ENCODE measurements around the gene NOP10. TPM values are rescaled to one million over a fixed set of nuclear protein-coding genes. Genes with fewer than 3 reads are reported as not detected.
A peak's percentile ranks its signal among the peaks of the same experiment; 100 is the strongest.
"Not testable (repeated sequence)": the region's sequence is repeated elsewhere in the genome, so short reads cannot be mapped to it uniquely, and the experiment has no call there.

NOP10 gene
- total RNA-seq, result 81.9 TPM

DNA sequence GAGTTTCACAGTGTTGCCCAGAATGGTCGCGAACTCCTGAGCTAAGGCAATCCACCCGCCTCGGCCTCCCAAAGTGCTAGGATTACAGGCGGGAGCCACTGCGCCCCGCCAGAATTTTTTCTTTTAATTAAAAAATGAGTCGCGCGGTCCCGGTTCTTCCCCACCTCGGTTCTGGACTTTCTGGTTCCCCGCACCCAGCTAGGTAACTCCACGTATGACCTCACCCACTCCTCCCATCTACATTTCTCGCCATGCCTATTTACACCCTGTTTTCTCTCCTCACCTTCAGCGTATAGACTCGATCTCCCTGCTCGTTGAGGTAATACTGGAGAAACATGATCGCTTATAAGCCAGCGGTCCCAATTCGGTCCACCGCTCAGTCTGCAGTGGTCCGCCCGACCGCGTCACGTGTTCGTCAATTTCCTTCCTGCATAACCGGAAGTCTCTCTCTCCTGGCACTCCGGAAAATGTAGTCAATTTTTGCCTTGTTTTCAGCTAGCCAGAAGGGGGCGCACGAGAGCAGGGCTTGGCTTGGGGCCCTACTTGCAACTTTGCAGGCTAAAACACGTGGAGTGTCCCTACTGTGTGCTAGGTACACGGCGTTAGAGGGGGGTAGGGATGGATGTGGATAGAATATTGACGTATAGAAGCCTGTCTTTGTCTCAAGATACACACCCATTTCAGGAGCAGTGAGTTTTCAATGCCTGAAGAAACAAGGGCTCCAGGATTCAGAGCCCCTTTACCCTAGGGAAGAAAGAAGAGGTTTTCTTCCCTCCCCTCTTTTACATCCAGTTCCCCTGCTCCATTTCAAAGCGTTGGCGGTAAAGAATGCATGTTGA, at the start of gene NOP10, which contains the start of gene NUTM1:
Gene NOP10, minus strand, starts transcription at position 400 of the 839 bp plus-strand sequence. Its CDS starts 63 bp downstream, at position 337.
Gene NUTM1, plus strand, starts transcription at position 579 of the 839 bp plus-strand sequence. CDS start 382 bp downstream, outside the sequence.
- FAIRE-seq (no peak), DNase-seq (ENCODE audit: low spot score in 2 of 2) (peak; percentile 71 to 78)

GRCh38 chr15:34389594-34390086, 46.7 kb upstream of the NOP10 start:
- FAIRE-seq; DNase-seq (ENCODE audit: low spot score in 2 of 2): not testable (repeated sequence)

DNA sequence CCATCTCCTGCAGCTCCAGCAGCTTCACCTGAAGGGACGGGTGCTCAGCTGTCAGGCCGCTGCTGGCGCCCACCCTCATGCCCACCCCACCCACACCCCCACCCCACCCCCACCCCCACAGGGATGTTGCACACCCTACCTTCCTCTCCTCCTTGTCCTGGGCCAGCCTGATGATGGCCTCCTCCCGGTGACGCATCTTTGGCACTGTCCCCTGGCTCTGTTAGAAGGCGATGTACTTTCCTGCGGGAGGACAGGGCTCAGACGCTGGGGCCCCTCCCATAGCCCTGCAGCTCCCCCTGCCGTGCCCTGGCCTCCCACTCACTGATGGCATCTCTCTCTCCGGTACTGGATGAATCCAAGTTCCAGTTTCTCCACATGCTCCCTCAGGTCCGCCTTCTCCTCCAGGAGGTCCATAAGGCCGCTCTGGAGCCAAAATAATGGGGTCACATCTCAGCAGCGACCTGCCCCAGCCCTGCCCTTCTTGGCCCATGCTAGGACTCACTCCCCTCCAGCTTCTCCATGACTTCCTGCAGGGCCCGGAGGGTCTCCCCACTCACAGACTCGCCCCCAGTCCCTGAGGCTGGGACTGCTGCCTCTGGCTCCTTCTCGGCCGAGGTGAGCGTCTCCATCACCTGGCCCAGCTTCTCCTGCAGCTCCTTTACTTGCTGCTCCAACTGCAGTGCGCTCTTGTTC, 39.0 kb upstream of the NOP10 start:
- not testable (repeated sequence) for DNase-seq (ENCODE audit: low spot score in 2 of 2); FAIRE-seq

DNA sequence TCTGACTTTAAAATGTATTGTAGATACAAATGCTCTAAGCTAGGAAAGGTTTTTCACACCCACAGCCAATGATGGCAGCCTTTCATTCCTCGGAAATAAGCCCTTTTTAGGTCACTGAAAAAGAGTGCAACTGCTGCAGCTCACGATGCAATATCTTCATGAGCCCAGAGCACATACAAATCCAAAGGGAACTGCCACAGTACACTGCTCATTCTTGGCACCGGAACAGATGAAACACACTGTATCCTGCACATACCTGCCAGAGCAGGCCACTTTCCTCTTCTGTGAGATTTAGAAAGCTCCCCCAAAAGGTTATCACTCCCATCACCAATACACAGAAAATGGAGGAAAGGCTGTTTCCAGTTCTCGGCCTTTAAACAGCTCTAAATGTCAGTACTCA, 37.6 kb upstream of the NOP10 start:
- DNase-seq (ENCODE audit: low spot score in 2 of 2); FAIRE-seq: not testable (repeated sequence)

GRCh38 chr15:34376856-34377255, 33.9 kb upstream of the NOP10 start:
- no peak for FAIRE-seq

GRCh38 chr15:34375541-34375940, 32.6 kb upstream of the NOP10 start:
- not testable (repeated sequence) for DNase-seq (ENCODE audit: low spot score in 2 of 2); FAIRE-seq

More at GRCh38 chr15:34376856-34377255, 33.9 kb upstream of the NOP10 start:
- no peak for DNase-seq (ENCODE audit: low spot score in 2 of 2)

DNA sequence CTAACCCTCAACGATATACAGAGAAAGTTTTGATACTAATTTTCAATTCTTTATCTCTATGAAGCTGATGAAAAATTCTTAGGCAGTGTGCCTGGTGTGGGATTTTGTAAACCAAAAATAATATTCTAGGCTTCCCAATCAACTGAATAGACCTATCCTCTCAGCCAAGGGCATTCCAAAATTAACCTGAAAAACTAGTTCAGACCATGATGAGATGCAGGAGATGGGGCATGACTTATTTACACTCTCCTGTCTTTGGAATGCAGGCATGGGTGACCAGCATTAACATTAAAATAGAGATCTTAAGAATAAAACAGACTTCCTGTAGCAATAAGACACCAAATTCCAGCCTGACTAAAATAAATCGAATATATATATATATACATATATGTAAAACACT, 31.9 kb upstream of the NOP10 start:
- no peak for DNase-seq (ENCODE audit: low spot score in 2 of 2)
- no peak for FAIRE-seq

- DNase-seq (ENCODE audit: low spot score in 2 of 2) (no peak), FAIRE-seq (no peak)
Measured at GRCh38 chr15:34373951-34374350, 31.0 kb upstream of the NOP10 start.

- FAIRE-seq (no peak), DNase-seq (ENCODE audit: low spot score in 2 of 2) (no peak)
Measured at GRCh38 chr15:34370643-34371042, 27.7 kb upstream of the NOP10 start.

DNA sequence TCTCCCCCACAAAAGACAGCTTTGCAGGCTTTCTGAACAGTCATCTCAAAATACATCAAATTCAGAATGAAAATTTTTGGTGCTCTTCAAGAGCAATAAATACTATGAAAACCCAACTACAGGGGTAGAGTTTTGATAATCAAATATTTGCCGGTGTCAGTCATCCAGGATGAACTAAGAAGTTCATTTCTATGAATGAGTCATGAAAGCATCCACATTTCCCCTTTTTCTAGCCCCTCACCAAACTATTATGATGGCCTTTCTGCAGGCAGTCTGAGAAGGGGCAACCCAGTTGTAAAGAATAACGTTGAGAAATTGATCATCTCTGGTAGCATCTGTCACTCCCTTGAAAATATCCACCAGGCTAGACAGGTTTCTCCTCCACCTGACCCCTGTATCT, 27.2 kb upstream of the NOP10 start:
- DNase-seq (ENCODE audit: low spot score in 2 of 2), result no peak

DNA sequence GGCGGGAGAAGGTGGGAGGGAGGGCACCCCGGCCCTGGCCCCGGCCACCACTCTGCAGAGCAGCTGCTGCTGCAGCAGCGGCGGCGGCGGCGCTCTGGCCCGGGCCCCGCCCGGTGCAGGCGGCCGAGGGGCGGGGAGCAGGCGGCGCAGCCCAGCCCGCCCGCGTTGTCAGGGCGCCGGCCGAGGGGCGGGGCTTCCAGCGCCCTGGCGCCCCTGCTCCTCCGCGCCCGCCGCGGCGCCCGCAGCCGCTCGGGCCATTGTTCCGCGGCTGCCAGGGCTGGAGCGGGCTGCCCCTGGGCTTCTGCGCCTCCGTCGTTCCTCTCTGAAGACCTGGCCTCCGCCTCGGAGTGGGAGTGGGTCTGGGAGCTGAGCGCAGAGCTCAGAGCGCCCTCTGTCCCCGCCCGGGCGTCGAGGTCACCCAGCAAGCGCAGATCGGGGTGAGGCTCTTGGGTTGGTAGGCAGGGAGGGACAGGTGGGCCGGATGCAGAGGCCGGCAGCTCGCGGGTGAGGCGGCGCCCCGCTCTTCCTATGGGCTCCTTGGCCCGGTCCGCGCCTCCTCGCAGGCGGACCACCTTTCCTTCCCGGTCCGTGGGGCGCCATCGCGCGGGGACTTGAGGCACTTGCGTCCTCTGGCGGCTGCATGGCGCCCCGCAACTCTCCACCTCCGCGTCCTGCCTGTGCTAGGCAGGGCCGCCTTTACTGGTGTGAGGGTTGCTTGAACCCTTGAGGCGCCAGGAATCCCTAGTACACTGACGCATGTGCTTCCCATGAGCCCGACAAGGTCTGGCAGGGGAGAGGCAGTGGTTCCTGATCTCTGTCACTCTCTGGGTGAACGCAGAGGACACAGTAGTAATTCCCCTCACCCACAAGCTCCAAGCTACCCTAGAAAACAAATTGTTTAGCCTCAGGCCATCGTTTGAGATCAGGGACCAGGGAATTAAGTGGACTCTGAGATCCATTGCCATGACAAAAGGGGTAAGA, 24.5 kb upstream of the NOP10 start, which contains the start of gene LPCAT4:
Gene LPCAT4, minus strand, starts transcription at position 96 of the 981 bp plus-strand sequence. CDS start 96 bp downstream, outside the sequence.
- FAIRE-seq (no peak), DNase-seq (ENCODE audit: low spot score in 2 of 2) (peak; percentile 93 to 94)

More for the DNA sequence above, 27.2 kb upstream of the NOP10 start:
- FAIRE-seq, result no peak

DNA sequence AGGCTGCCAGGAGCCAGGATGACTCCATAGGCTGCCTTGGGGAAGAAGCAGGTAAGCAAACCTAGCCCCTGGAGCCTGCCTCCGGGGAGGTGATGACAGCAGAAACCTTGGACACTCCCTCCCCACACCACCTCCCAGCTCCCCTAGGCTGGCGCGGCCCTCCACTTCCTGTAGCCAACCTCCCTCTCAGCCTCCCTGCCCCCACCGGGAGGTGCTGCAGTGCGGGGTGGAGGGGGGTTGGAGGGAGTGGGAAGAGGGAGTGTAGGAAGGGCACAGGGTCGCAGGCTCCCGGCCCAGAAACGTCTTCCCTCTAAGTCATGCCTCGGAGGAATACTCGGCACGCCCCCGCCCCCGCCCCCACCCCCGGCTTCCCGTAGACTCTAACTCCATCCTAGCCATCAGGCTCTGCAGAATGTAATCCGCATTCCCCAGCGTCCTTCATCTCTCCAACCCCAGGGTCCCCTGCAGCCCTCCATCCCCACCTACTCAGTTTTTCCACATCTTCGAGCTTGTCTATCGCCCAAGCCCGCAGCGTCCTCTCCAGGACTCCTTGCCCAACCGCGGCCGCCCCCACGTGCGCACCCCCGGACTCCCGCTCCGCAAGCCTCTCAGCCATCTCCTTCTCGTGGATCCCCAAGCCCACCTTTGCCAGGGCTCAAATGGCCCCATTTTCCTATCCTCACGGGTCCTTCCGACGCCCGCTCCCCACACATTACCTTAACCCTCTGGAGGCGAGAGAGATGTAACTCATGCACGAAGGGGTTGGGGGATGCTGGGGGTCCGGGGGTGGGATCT, 23.5 kb upstream of the NOP10 start:
- FAIRE-seq (no peak), DNase-seq (ENCODE audit: low spot score in 2 of 2) (peak in 1 of 2 donors; percentile 41)

GRCh38 chr15:34365836-34366235, 22.9 kb upstream of the NOP10 start:
- no peak for DNase-seq (ENCODE audit: low spot score in 2 of 2)
- no peak for FAIRE-seq

GRCh38 chr15:34365091-34365825, 22.3 kb upstream of the NOP10 start:
- FAIRE-seq (no peak), DNase-seq (ENCODE audit: low spot score in 2 of 2) (no peak)

DNA sequence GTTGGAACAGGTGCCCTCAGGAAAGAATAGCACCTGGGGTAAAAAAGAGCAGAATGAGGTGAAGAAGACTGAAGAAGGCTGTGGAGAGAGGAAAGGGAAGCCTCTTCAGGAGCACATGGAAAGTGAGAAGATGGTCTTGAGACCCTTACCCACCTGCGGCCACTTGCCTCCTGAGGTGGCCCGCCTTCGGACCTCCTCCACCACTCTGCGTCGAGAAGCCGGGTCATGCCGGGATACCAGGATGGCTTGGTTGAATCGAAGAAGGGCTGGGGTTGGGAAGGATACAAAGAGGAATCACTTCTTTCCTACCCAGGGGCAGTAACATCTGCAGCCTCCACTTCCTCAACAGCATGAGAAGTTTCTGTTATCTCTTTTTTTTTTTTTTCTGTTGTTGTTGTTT, 21.1 kb upstream of the NOP10 start:
- FAIRE-seq, result no peak
- no peak for DNase-seq (ENCODE audit: low spot score in 2 of 2)

- DNase-seq (ENCODE audit: low spot score in 2 of 2) (no peak), FAIRE-seq (no peak)
Measured at GRCh38 chr15:34362047-34362773, 19.3 kb upstream of the NOP10 start.

- FAIRE-seq, result no peak
- DNase-seq (ENCODE audit: low spot score in 2 of 2), result no peak
Measured at GRCh38 chr15:34361278-34361677, 18.3 kb upstream of the NOP10 start.

- DNase-seq (ENCODE audit: low spot score in 2 of 2) (no peak), FAIRE-seq (no peak)
Measured at GRCh38 chr15:34360298-34360697, 17.4 kb upstream of the NOP10 start.

Data from frontal cortex (tissue), 4 donors.